H1 (cell line): Measurements from ENCODE around the gene KBTBD12. TPM values are rescaled to one million over a fixed set of nuclear protein-coding genes. Genes with fewer than 3 reads are reported as not detected.
A peak's percentile ranks its signal among the peaks of the same experiment; 100 is the strongest.

Source experiments
- RAD21 ChIP-seq, 2 experiments: IDR thresholded peaks in 1 of 2; conservative IDR thresholded peaks in 1 of 2; 2 replicates each; pipeline ENCODE4 v1.6.1; 2011; ENCODE audit warnings: low read depth in 2 of 2, low read length in 2 of 2, improper control_type of control experiment in 1 of 2, inconsistent platforms in 1 of 2, mild to moderate bottlenecking in 1 of 2, moderate library complexity in 1 of 2
- RBBP5 ChIP-seq: IDR thresholded peaks from 2 replicates; pipeline ENCODE4 v1.7.1; 2012; ENCODE audit warnings: low read depth, mild to moderate bottlenecking, inconsistent platforms, low read length, moderate library complexity, borderline replicate concordance
- polyA plus RNA-seq, 7 experiments: library from polyadenylated mRNA; depleted of rRNA in 3 of 7; stranded (reverse) in 5 of 7; unstranded in 2 of 7; fragments of >200 nt in 5 of 7; fragments of 200-250 nt in 2 of 7; gene quantifications; 1 replicate in 5 of 7; 2 replicates in 1 of 7; 4 replicates in 1 of 7; pipeline versions ENCODE4 v1.2.1 to v1.2.3, GENCODE V29; 2011 to 2013; ENCODE audit warnings: missing spikeins in 2 of 7, mixed read lengths in 2 of 7
- total RNA-seq: library from RNA; stranded (reverse); fragmentation: NEBNext Ultra II Directional; extraction: Animal tissue kit (Norgen Biotek cat#: 25700); gene quantifications from 2 replicates; pipeline ENCODE4 v1.2.1, GENCODE V29; 2021
- TF ChIP-seq, protein P1 (sequence below): fragments of 300-600 bp; sonication (generic); IDR thresholded peaks from 2 replicates; pipeline ENCODE4 v1.7.1; 2012; ENCODE audit warnings: low read length, moderate library complexity, mild to moderate bottlenecking, inconsistent platforms; ENCODE audit not compliant: insufficient replicate concordance

Gene KBTBD12
- total and polyA plus RNA-seq, 2 of the 8 experiments (the other 6 are each of a cell fraction or from before 2014, with no cell fraction given) = 0.33 to 0.63 TPM

DNA sequence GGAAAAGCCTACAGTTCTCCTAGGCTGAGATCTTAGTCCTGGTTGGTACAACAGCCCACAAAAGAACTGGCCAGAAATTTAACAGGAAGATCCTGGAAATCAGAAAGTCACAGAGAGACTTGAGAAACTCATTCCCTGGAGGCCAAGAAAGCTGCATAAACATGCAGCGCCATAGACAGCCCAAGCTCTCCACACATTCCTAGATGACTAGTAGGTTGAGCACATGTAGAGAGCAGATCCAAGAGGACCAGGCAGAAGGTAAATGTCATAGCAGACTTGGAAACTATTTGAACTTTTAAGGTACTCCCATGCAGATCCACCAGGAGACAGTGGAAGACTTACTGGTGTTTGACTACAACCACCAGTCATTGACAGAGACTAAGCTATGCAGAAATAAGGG is 18.4 kb downstream of the KBTBD12 start (continued):
- TF ChIP-seq, protein P1, sequence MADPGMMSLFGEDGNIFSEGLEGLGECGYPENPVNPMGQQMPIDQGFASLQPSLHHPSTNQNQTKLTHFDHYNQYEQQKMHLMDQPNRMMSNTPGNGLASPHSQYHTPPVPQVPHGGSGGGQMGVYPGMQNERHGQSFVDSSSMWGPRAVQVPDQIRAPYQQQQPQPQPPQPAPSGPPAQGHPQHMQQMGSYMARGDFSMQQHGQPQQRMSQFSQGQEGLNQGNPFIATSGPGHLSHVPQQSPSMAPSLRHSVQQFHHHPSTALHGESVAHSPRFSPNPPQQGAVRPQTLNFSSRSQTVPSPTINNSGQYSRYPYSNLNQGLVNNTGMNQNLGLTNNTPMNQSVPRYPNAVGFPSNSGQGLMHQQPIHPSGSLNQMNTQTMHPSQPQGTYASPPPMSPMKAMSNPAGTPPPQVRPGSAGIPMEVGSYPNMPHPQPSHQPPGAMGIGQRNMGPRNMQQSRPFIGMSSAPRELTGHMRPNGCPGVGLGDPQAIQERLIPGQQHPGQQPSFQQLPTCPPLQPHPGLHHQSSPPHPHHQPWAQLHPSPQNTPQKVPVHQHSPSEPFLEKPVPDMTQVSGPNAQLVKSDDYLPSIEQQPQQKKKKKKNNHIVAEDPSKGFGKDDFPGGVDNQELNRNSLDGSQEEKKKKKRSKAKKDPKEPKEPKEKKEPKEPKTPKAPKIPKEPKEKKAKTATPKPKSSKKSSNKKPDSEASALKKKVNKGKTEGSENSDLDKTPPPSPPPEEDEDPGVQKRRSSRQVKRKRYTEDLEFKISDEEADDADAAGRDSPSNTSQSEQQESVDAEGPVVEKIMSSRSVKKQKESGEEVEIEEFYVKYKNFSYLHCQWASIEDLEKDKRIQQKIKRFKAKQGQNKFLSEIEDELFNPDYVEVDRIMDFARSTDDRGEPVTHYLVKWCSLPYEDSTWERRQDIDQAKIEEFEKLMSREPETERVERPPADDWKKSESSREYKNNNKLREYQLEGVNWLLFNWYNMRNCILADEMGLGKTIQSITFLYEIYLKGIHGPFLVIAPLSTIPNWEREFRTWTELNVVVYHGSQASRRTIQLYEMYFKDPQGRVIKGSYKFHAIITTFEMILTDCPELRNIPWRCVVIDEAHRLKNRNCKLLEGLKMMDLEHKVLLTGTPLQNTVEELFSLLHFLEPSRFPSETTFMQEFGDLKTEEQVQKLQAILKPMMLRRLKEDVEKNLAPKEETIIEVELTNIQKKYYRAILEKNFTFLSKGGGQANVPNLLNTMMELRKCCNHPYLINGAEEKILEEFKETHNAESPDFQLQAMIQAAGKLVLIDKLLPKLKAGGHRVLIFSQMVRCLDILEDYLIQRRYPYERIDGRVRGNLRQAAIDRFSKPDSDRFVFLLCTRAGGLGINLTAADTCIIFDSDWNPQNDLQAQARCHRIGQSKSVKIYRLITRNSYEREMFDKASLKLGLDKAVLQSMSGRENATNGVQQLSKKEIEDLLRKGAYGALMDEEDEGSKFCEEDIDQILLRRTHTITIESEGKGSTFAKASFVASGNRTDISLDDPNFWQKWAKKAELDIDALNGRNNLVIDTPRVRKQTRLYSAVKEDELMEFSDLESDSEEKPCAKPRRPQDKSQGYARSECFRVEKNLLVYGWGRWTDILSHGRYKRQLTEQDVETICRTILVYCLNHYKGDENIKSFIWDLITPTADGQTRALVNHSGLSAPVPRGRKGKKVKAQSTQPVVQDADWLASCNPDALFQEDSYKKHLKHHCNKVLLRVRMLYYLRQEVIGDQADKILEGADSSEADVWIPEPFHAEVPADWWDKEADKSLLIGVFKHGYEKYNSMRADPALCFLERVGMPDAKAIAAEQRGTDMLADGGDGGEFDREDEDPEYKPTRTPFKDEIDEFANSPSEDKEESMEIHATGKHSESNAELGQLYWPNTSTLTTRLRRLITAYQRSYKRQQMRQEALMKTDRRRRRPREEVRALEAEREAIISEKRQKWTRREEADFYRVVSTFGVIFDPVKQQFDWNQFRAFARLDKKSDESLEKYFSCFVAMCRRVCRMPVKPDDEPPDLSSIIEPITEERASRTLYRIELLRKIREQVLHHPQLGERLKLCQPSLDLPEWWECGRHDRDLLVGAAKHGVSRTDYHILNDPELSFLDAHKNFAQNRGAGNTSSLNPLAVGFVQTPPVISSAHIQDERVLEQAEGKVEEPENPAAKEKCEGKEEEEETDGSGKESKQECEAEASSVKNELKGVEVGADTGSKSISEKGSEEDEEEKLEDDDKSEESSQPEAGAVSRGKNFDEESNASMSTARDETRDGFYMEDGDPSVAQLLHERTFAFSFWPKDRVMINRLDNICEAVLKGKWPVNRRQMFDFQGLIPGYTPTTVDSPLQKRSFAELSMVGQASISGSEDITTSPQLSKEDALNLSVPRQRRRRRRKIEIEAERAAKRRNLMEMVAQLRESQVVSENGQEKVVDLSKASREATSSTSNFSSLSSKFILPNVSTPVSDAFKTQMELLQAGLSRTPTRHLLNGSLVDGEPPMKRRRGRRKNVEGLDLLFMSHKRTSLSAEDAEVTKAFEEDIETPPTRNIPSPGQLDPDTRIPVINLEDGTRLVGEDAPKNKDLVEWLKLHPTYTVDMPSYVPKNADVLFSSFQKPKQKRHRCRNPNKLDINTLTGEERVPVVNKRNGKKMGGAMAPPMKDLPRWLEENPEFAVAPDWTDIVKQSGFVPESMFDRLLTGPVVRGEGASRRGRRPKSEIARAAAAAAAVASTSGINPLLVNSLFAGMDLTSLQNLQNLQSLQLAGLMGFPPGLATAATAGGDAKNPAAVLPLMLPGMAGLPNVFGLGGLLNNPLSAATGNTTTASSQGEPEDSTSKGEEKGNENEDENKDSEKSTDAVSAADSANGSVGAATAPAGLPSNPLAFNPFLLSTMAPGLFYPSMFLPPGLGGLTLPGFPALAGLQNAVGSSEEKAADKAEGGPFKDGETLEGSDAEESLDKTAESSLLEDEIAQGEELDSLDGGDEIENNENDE = no peak
- no peak for TF ChIP-seq RBBP5
- TF ChIP-seq RAD21 (IDR thresholded peaks at IDR 0.05 in 1 of 2, conservative IDR thresholded peaks at IDR 0.05 in 1 of 2; ENCODE audit: low read depth in 2 of 2, low read length in 2 of 2) = 0 out of 4 replicates have a peak, but pooled peaks have one; percentile 7 to 13
